HEK293 (cell line): ENCODE measurements around the gene FRMD4A.

ENCODE experiments used
- FEZF1 ChIP-seq: fragments of 450-650 bp; formaldehyde crosslinking; IDR thresholded peaks from 2 replicates; pipeline ENCODE4 v1.5.1; 2016; ENCODE audit warnings: missing biosample characterization, missing genetic modification characterization
- YY1 ChIP-seq: fragments of 450-650 bp; formaldehyde crosslinking; IDR thresholded peaks from 2 replicates; pipeline ENCODE4 v1.5.1; 2018; ENCODE audit warnings: missing biosample characterization, missing genetic modification characterization
- ZNF19 ChIP-seq: fragments of 450-650 bp; formaldehyde crosslinking; IDR thresholded peaks from 2 replicates; pipeline ENCODE4; 2016; ENCODE audit warnings: missing biosample characterization, missing genetic modification characterization, low read depth
- ZNF274 ChIP-seq, 2 experiments: fragments of 200-500 bp in 1 of 2; fragments of 450-650 bp in 1 of 2; sonication (Bioruptor generic) in 1 of 2; formaldehyde crosslinking in 1 of 2; IDR thresholded peaks; 2 replicates each; pipeline versions ENCODE4 v1.5.1 to v1.6.1; 2014 to 2016; ENCODE audit warnings: borderline replicate concordance in 1 of 2, inconsistent platforms in 1 of 2, low read length in 1 of 2, missing biosample characterization in 1 of 2, missing genetic modification characterization in 1 of 2
- ZNF354C ChIP-seq: fragments of 450-650 bp; formaldehyde crosslinking; IDR thresholded peaks from 2 replicates; pipeline ENCODE4 v1.5.1; 2016; ENCODE audit warnings: missing biosample characterization, missing genetic modification characterization, low read depth, borderline replicate concordance
- ZNF792 ChIP-seq: fragments of 450-650 bp; formaldehyde crosslinking; IDR thresholded peaks from 2 replicates; pipeline ENCODE4 v1.5.1; 2016; ENCODE audit warnings: missing biosample characterization, missing genetic modification characterization
- ZSCAN23 ChIP-seq: fragments of 450-650 bp; formaldehyde crosslinking; IDR thresholded peaks from 2 replicates; pipeline ENCODE4 v1.5.1; 2016; ENCODE audit warnings: missing biosample characterization, missing genetic modification characterization
- TF ChIP-seq, protein P1 (sequence below): fragments of 450-650 bp; IDR thresholded peaks from 2 replicates; pipeline ENCODE4 v1.5.1; 2018; ENCODE audit warnings: missing biosample characterization, mild to moderate bottlenecking, missing genetic modification characterization
- TF ChIP-seq, protein P2 (sequence below): fragments of 450-650 bp; formaldehyde crosslinking; IDR thresholded peaks from 2 replicates; pipeline ENCODE4 v1.5.1; 2016; ENCODE audit warnings: missing biosample characterization, missing genetic modification characterization
- TF ChIP-seq, protein P3 (sequence below): fragments of 450-650 bp; formaldehyde crosslinking; IDR thresholded peaks from 2 replicates; pipeline ENCODE4 v1.5.1; 2016; ENCODE audit warnings: missing biosample characterization, missing genetic modification characterization
- TF ChIP-seq, protein P4 (sequence below): fragments of 450-650 bp; formaldehyde crosslinking; IDR thresholded peaks from 2 replicates; pipeline ENCODE4 v1.5.1; 2016; ENCODE audit warnings: missing biosample characterization, missing genetic modification characterization, low read depth
- TF ChIP-seq, protein P5 (sequence below): fragments of 450-650 bp; formaldehyde crosslinking; IDR thresholded peaks from 2 replicates; pipeline ENCODE4 v1.5.1; 2016; ENCODE audit warnings: missing biosample characterization, missing genetic modification characterization, low read depth
- TF ChIP-seq, protein P6 (sequence below): fragments of 450-650 bp; formaldehyde crosslinking; IDR thresholded peaks from 2 replicates; pipeline ENCODE4 v1.5.1; 2016; ENCODE audit warnings: missing biosample characterization, missing genetic modification characterization

DNA sequence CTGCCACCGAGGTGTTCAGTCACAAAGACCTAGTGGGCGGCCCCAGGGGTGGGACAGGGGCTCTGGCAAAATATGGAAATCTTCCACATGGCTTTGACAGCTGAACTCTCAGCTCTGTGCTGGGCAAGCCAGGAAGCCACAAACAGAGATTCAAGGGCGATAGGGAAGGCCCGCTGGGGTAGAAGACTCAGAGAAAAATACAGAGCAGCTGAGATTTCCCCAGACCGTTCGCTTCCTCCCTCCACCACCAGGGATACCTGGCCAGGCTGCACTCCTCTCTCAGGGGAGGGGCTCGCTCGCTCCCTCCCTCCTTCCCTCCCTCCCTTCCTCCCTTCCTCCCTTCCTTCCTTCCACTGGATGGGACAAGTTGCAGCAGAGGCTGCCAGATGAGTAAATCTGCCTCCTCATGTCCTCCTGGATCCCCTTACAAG is 483.5 kb downstream of the FRMD4A start:
- TF ChIP-seq, protein P1, sequence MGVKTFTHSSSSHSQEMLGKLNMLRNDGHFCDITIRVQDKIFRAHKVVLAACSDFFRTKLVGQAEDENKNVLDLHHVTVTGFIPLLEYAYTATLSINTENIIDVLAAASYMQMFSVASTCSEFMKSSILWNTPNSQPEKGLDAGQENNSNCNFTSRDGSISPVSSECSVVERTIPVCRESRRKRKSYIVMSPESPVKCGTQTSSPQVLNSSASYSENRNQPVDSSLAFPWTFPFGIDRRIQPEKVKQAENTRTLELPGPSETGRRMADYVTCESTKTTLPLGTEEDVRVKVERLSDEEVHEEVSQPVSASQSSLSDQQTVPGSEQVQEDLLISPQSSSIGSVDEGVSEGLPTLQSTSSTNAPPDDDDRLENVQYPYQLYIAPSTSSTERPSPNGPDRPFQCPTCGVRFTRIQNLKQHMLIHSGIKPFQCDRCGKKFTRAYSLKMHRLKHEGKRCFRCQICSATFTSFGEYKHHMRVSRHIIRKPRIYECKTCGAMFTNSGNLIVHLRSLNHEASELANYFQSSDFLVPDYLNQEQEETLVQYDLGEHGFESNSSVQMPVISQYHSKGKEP (tag by site-specific recombination), result no peak
- TF ChIP-seq, protein P2, sequence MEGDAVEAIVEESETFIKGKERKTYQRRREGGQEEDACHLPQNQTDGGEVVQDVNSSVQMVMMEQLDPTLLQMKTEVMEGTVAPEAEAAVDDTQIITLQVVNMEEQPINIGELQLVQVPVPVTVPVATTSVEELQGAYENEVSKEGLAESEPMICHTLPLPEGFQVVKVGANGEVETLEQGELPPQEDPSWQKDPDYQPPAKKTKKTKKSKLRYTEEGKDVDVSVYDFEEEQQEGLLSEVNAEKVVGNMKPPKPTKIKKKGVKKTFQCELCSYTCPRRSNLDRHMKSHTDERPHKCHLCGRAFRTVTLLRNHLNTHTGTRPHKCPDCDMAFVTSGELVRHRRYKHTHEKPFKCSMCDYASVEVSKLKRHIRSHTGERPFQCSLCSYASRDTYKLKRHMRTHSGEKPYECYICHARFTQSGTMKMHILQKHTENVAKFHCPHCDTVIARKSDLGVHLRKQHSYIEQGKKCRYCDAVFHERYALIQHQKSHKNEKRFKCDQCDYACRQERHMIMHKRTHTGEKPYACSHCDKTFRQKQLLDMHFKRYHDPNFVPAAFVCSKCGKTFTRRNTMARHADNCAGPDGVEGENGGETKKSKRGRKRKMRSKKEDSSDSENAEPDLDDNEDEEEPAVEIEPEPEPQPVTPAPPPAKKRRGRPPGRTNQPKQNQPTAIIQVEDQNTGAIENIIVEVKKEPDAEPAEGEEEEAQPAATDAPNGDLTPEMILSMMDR (tag by site-specific recombination), result no peak
- TF ChIP-seq ZNF274 (IDR thresholded peaks at IDR 0.05; ENCODE audit: low read length) (no peak), ZNF274 (tag by site-specific recombination; IDR thresholded peaks at IDR 0.05; ENCODE audit: borderline replicate concordance) (no peak), ZNF792 (tag by site-specific recombination) (no peak), ZSCAN23 (no peak), FEZF1 (tag by site-specific recombination) (no peak), YY1 (tag by site-specific recombination) (no peak), ZNF354C (no peak), ZNF19 (tag by site-specific recombination) (no peak)
- TF ChIP-seq, protein P3, sequence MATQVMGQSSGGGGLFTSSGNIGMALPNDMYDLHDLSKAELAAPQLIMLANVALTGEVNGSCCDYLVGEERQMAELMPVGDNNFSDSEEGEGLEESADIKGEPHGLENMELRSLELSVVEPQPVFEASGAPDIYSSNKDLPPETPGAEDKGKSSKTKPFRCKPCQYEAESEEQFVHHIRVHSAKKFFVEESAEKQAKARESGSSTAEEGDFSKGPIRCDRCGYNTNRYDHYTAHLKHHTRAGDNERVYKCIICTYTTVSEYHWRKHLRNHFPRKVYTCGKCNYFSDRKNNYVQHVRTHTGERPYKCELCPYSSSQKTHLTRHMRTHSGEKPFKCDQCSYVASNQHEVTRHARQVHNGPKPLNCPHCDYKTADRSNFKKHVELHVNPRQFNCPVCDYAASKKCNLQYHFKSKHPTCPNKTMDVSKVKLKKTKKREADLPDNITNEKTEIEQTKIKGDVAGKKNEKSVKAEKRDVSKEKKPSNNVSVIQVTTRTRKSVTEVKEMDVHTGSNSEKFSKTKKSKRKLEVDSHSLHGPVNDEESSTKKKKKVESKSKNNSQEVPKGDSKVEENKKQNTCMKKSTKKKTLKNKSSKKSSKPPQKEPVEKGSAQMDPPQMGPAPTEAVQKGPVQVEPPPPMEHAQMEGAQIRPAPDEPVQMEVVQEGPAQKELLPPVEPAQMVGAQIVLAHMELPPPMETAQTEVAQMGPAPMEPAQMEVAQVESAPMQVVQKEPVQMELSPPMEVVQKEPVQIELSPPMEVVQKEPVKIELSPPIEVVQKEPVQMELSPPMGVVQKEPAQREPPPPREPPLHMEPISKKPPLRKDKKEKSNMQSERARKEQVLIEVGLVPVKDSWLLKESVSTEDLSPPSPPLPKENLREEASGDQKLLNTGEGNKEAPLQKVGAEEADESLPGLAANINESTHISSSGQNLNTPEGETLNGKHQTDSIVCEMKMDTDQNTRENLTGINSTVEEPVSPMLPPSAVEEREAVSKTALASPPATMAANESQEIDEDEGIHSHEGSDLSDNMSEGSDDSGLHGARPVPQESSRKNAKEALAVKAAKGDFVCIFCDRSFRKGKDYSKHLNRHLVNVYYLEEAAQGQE (tag by site-specific recombination), result no peak
- TF ChIP-seq, protein P4, sequence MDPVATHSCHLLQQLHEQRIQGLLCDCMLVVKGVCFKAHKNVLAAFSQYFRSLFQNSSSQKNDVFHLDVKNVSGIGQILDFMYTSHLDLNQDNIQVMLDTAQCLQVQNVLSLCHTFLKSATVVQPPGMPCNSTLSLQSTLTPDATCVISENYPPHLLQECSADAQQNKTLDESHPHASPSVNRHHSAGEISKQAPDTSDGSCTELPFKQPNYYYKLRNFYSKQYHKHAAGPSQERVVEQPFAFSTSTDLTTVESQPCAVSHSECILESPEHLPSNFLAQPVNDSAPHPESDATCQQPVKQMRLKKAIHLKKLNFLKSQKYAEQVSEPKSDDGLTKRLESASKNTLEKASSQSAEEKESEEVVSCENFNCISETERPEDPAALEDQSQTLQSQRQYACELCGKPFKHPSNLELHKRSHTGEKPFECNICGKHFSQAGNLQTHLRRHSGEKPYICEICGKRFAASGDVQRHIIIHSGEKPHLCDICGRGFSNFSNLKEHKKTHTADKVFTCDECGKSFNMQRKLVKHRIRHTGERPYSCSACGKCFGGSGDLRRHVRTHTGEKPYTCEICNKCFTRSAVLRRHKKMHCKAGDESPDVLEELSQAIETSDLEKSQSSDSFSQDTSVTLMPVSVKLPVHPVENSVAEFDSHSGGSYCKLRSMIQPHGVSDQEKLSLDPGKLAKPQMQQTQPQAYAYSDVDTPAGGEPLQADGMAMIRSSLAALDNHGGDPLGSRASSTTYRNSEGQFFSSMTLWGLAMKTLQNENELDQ (tag by site-specific recombination), result no peak
- TF ChIP-seq, protein P5, sequence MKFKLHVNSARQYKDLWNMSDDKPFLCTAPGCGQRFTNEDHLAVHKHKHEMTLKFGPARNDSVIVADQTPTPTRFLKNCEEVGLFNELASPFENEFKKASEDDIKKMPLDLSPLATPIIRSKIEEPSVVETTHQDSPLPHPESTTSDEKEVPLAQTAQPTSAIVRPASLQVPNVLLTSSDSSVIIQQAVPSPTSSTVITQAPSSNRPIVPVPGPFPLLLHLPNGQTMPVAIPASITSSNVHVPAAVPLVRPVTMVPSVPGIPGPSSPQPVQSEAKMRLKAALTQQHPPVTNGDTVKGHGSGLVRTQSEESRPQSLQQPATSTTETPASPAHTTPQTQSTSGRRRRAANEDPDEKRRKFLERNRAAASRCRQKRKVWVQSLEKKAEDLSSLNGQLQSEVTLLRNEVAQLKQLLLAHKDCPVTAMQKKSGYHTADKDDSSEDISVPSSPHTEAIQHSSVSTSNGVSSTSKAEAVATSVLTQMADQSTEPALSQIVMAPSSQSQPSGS, result no peak
- TF ChIP-seq, protein P6, sequence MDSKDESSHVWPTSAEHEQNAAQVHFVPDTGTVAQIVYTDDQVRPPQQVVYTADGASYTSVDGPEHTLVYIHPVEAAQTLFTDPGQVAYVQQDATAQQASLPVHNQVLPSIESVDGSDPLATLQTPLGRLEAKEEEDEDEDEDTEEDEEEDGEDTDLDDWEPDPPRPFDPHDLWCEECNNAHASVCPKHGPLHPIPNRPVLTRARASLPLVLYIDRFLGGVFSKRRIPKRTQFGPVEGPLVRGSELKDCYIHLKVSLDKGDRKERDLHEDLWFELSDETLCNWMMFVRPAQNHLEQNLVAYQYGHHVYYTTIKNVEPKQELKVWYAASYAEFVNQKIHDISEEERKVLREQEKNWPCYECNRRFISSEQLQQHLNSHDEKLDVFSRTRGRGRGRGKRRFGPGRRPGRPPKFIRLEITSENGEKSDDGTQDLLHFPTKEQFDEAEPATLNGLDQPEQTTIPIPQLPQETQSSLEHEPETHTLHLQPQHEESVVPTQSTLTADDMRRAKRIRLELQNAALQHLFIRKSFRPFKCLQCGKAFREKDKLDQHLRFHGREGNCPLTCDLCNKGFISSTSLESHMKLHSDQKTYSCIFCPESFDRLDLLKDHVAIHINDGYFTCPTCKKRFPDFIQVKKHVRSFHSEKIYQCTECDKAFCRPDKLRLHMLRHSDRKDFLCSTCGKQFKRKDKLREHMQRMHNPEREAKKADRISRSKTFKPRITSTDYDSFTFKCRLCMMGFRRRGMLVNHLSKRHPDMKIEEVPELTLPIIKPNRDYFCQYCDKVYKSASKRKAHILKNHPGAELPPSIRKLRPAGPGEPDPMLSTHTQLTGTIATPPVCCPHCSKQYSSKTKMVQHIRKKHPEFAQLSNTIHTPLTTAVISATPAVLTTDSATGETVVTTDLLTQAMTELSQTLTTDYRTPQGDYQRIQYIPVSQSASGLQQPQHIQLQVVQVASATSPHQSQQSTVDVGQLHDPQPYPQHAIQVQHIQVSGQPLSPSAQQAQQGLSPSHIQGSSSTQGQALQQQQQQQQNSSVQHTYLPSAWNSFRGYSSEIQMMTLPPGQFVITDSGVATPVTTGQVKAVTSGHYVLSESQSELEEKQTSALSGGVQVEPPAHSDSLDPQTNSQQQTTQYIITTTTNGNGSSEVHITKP, result no peak
